EH (cell line): Measurements from ENCODE around the gene EFCAB11.

Experiments used
- DNase-seq: peaks from one replicate; pipeline ENCODE4 v3.0.0-alpha.2; 2015; ENCODE audit warnings: low read depth

The EFCAB11 gene

GRCh38 chr14:89956661-89957009 lies 2.1 kb upstream of the EFCAB11 start:
- no peak for DNase-seq

- DNase-seq, result peak; percentile 97
Measured at GRCh38 chr14:89955745-89956660, 1.5 kb upstream of the EFCAB11 start, which contains the start of gene TDP1. TSS of gene TDP1 (plus strand) at chr14:89955927. CDS start at chr14:89963115, 7,188 bp downstream.

- no peak for DNase-seq
Measured at GRCh38 chr14:89955022-89955744, 653 bp upstream of the EFCAB11 start.

- DNase-seq, result no peak
Measured at GRCh38 chr14:89953602-89954001, 928 bp downstream of the EFCAB11 start.

- no peak for DNase-seq
Measured at GRCh38 chr14:89952576-89952975, 2.0 kb downstream of the EFCAB11 start.

- no peak for DNase-seq
Measured at GRCh38 chr14:89947344-89947743, 7.2 kb downstream of the EFCAB11 start.

GRCh38 chr14:89941830-89942377 lies 12.6 kb downstream of the EFCAB11 start:
- DNase-seq, result no peak

GRCh38 chr14:89936654-89937185 lies 17.8 kb downstream of the EFCAB11 start:
- DNase-seq, result no peak

GRCh38 chr14:89933002-89933401 lies 21.5 kb downstream of the EFCAB11 start:
- DNase-seq, result no peak

GRCh38 chr14:89927186-89927865 lies 27.2 kb downstream of the EFCAB11 start:
- DNase-seq, result no peak

GRCh38 chr14:89926694-89927093 lies 27.8 kb downstream of the EFCAB11 start:
- DNase-seq, result peak; percentile 36

GRCh38 chr14:89924268-89924667 lies 30.3 kb downstream of the EFCAB11 start:
- DNase-seq, result no peak

- DNase-seq, result peak; percentile 96
Measured at GRCh38 chr14:89922031-89922907, 32.3 kb downstream of the EFCAB11 start.

GRCh38 chr14:89921346-89921745 lies 33.2 kb downstream of the EFCAB11 start:
- DNase-seq, result peak; percentile 36

- DNase-seq, result peak; percentile 58
Measured at GRCh38 chr14:89920056-89920455, 34.5 kb downstream of the EFCAB11 start.

GRCh38 chr14:89918721-89919120 lies 35.8 kb downstream of the EFCAB11 start:
- DNase-seq, result no peak

- peak; percentile 73 for DNase-seq
Measured at GRCh38 chr14:89915114-89915878, 39.2 kb downstream of the EFCAB11 start.

GRCh38 chr14:89912667-89913211 lies 41.8 kb downstream of the EFCAB11 start:
- peak; percentile 99 for DNase-seq

- peak; percentile 27 for DNase-seq
Measured at GRCh38 chr14:89912221-89912620, 42.3 kb downstream of the EFCAB11 start.
